PC-9 (cell line): ENCODE measurements around the gene FAM78B.

Experiments used
- CTCF ChIP-seq: fragments of 200-600 bp; sonication (generic); conservative IDR thresholded peaks from 2 replicates; pipeline ENCODE4 v1.6.1; 2017; ENCODE audit warnings: mixed run types, antibody characterized with exemption, mild to moderate bottlenecking, moderate library complexity
- EZH2 ChIP-seq: fragments of 200-600 bp; sonication (generic); IDR thresholded peaks from 2 replicates; pipeline ENCODE4 v1.8.0; 2017; ENCODE audit warnings: antibody characterized with exemption, low read depth

- TF ChIP-seq EZH2 (no peak), CTCF (no peak)
These were observed 80.5 kb downstream of the FAM78B start for GRCh38 chr1:166086113-166086883.
